ENCODE data around the gene DOCK6. TPM values are rescaled to one million over a fixed set of nuclear protein-coding genes. Genes with fewer than 3 reads are reported as not detected.

Gene DOCK6
- total RNA-seq, 1 experiment from 2014 or later, result 57.9 TPM

DNA sequence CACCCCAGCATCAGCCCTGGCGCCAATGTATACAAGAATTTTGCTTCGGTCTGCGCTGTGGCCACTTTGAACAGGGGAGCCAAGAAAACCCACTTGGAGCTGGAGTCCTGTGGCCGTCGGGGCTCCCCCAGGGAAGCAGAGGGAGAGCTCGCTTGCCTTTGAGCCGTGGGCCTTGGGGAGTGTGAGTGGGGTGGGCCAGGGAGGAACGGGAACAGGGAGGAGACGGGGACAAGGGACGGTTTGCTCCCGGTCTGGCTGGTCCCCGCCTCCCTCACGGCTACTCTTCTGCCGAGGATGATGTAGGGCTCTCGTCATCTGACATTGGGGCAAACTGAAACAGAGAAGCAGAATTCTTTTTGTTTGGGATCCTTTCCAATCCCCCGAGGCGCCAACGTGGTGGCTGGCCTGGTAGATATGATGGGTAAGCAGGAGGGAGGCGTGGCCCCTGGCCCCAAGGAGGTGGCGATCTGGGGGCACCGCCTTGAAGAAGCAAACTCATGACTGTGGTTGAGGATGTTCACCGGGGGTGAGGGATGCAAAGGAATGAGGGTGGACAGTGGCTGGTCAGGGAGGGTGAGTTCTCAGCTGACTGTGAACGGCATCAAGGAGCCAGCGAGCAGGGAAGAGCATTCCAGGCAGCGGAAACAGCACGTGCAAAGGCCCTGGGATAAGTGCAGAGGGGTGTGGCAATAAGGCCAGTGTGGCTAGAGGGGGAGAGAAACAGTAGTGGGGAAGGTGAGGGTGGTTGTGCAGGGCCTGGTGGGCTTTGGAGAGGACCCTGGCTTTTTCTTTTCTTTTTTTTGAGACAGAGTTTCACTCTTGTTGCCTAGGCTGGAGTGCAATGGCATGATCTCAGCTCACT lies 95.8 kb downstream of the DOCK6 start:
- Mint-ChIP-seq H3K9me3 (no peaks in the 10 kb centered on the region), H3K36me3 (ENCODE audit: insufficient read depth in 1 of 3, low read depth in 3 of 3) (peaks cover 12 to 41% (median 36%) of the 10 kb centered on the region in 3 experiments), H3K27me3 (ENCODE audit: low read depth) (no peaks in the 10 kb centered on the region), H3K4me3 (no peak overlapping the region; a peak in 1 of 5 replicates), H3K4me1 (no peaks in the 10 kb centered on the region), H3K27ac (peak overlapping the region in 2 of 3 experiments; percentile 32 to 61; a peak in 3 of 7 replicates)
- Histone ChIP-seq H4K8ac (replicated peaks; ENCODE audit: insufficient read length, low read depth, low read length) (no peak overlapping the region), H3K9ac (ENCODE audit: extremely low read depth, insufficient read length, low read length) (no peak overlapping the region), H3K4me2 (ENCODE audit: insufficient read depth, insufficient read length, low read length) (no peak overlapping the region), H3K79me1 (ENCODE audit: insufficient read depth, low read depth, low read length, poor library complexity, severe bottlenecking) (no peaks in the 10 kb centered on the region), H3K56ac (ENCODE audit: insufficient read length, low read depth, low read length) (no peak overlapping the region), H3K14ac (ENCODE audit: insufficient read depth, low read length) (no peak overlapping the region; the same call in 1 of the 2 replicates), H3K9me3 (ENCODE audit: control insufficient read depth, low read depth, low read length) (no peaks in the 10 kb centered on the region), H2BK5ac (ENCODE audit: insufficient read length, low read length) (no peak overlapping the region), H3K23me2 (ENCODE audit: insufficient read length, low read depth, low read length, poor library complexity, severe bottlenecking) (no peaks in the 10 kb centered on the region), H2BK20ac (ENCODE audit: low read depth, low read length, poor library complexity, severe bottlenecking) (no peak overlapping the region), H2BK120ac (ENCODE audit: low read depth, low read length, poor library complexity, severe bottlenecking) (no peak overlapping the region), H2AFZ (ENCODE audit: low read length) (no peak overlapping the region), H4K20me1 (ENCODE audit: control insufficient read depth, insufficient read depth, insufficient read length) (no peaks in the 10 kb centered on the region), H3T11ph (ENCODE audit: low read length) (no peak overlapping the region), H3K79me2 (ENCODE audit: insufficient read depth, low read length) (no peaks in the 10 kb centered on the region), H2AK5ac (ENCODE audit: insufficient read length, low read length) (no peak overlapping the region), H3K18ac (ENCODE audit: insufficient read length, low read depth, low read length) (no peak overlapping the region), H4K5ac (ENCODE audit: insufficient read length, low read depth, low read length) (no peak overlapping the region), H3K4me1 (ENCODE audit: insufficient read depth, low read length) (no peaks in the 10 kb centered on the region), H2BK15ac (ENCODE audit: low read depth, low read length) (no peak overlapping the region), H3K27ac (ENCODE audit: insufficient read length, low read depth, low read length) (no peak overlapping the region), H3K4ac (ENCODE audit: low read depth, low read length) (no peak overlapping the region), H4K91ac (ENCODE audit: insufficient read length, low read depth, low read length) (no peak overlapping the region), H2BK12ac (ENCODE audit: insufficient read length, low read depth, low read length) (no peak overlapping the region), H3K23ac (ENCODE audit: insufficient read length, low read depth, low read length) (no peak overlapping the region), H3K27me3 (ENCODE audit: insufficient read depth, low read length) (no peaks in the 10 kb centered on the region)
- TF ChIP-seq, protein P1, sequence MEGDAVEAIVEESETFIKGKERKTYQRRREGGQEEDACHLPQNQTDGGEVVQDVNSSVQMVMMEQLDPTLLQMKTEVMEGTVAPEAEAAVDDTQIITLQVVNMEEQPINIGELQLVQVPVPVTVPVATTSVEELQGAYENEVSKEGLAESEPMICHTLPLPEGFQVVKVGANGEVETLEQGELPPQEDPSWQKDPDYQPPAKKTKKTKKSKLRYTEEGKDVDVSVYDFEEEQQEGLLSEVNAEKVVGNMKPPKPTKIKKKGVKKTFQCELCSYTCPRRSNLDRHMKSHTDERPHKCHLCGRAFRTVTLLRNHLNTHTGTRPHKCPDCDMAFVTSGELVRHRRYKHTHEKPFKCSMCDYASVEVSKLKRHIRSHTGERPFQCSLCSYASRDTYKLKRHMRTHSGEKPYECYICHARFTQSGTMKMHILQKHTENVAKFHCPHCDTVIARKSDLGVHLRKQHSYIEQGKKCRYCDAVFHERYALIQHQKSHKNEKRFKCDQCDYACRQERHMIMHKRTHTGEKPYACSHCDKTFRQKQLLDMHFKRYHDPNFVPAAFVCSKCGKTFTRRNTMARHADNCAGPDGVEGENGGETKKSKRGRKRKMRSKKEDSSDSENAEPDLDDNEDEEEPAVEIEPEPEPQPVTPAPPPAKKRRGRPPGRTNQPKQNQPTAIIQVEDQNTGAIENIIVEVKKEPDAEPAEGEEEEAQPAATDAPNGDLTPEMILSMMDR (conservative IDR thresholded peaks at IDR 0.05), result no peak
- no CpG with 5 or more reads among the region's 26 CpGs for WGBS (ENCODE audit: extremely low coverage, insufficient read length, low lambda C conversion rate)
- no peak for DNase-seq

Data from H9 (cell line).